Mesenchymal stem cell (in vitro differentiated cells and primary cell): Measurements from ENCODE around the gene PRKAG2.
A peak's percentile ranks its signal among the peaks of the same experiment; 100 is the strongest.

Source experiments
- DNase-seq: peaks from one replicate; pipeline ENCODE4 v3.0.0-alpha.2; 2013
- H2AFZ ChIP-seq: one replicate; pipeline ENCODE4 v1.6.1; 2013; ENCODE audit warnings: low read depth, mild to moderate bottlenecking, control low read depth, inconsistent platforms, low read length, moderate library complexity
- H2AK5ac ChIP-seq: 2 replicates; pipeline ENCODE4 v1.6.1; 2013; ENCODE audit warnings: low read length, moderate library complexity, mild to moderate bottlenecking, inconsistent platforms; ENCODE audit not compliant: severe bottlenecking
- H2BK120ac ChIP-seq: one replicate; pipeline ENCODE4 v1.6.1; 2013; ENCODE audit warnings: low read depth, mild to moderate bottlenecking, inconsistent platforms, low read length, moderate library complexity
- H2BK12ac ChIP-seq, 2 experiments: one replicate each; pipeline ENCODE4 v1.6.1; 2013; ENCODE audit warnings: inconsistent platforms in 2 of 2, low read length in 2 of 2, mild to moderate bottlenecking in 2 of 2, moderate library complexity in 2 of 2, control low read depth in 1 of 2
- H2BK15ac ChIP-seq: one replicate; pipeline ENCODE4 v1.6.1; 2013; ENCODE audit warnings: mild to moderate bottlenecking, low read depth, inconsistent platforms; ENCODE audit not compliant: poor library complexity, severe bottlenecking
- H2BK5ac ChIP-seq: 2 replicates; pipeline ENCODE4 v1.6.1; 2013; ENCODE audit warnings: low read depth, mild to moderate bottlenecking, low read length, control low read depth, inconsistent platforms; ENCODE audit not compliant: poor library complexity, severe bottlenecking
- H3K14ac ChIP-seq, 2 experiments: one replicate each; pipeline ENCODE4 v1.6.1; 2013; ENCODE audit warnings: inconsistent platforms in 2 of 2, low read length in 2 of 2, control low read depth in 1 of 2, mild to moderate bottlenecking in 1 of 2, moderate library complexity in 1 of 2
- H3K18ac ChIP-seq, 2 experiments: one replicate each; pipeline ENCODE4 v1.6.1; 2013; ENCODE audit warnings: inconsistent platforms in 2 of 2, low read length in 2 of 2, control low read depth in 1 of 2, low read depth in 1 of 2, mild to moderate bottlenecking in 1 of 2
- H3K23ac ChIP-seq, 2 experiments: one replicate each; pipeline ENCODE4 v1.6.1; 2013; ENCODE audit warnings: inconsistent platforms in 2 of 2, low read length in 2 of 2, mild to moderate bottlenecking in 2 of 2, moderate library complexity in 2 of 2, control low read depth in 1 of 2
- H3K27ac ChIP-seq: 2 replicates; pipeline ENCODE4 v1.5.1; 2013; ENCODE audit warnings: mild to moderate bottlenecking, moderate library complexity, low read length, control low read depth, inconsistent platforms; ENCODE audit not compliant: poor library complexity, severe bottlenecking
- H3K27me3 ChIP-seq, 2 experiments: 2 replicates each; pipeline versions ENCODE4 v1.6.1 to v1.7.0; 2013; ENCODE audit warnings: low read length in 2 of 2, mild to moderate bottlenecking in 2 of 2, moderate library complexity in 2 of 2, control low read depth in 1 of 2, inconsistent platforms in 1 of 2; ENCODE audit not compliant: control insufficient read depth in 1 of 2, insufficient read depth in 1 of 2
- H3K36me3 ChIP-seq, 2 experiments: 2 replicates each; pipeline versions ENCODE4 v1.6.1 to v1.7.0; 2013; ENCODE audit warnings: low read length in 2 of 2, control low read depth in 1 of 2, inconsistent platforms in 1 of 2, low read depth in 1 of 2, mild to moderate bottlenecking in 1 of 2; ENCODE audit not compliant: insufficient read depth in 2 of 2, control insufficient read depth in 1 of 2
- H3K4ac ChIP-seq, 2 experiments: one replicate each; pipeline ENCODE4 v1.6.1; 2013; ENCODE audit warnings: inconsistent platforms in 2 of 2, low read length in 2 of 2, mild to moderate bottlenecking in 2 of 2, moderate library complexity in 2 of 2, control low read depth in 1 of 2, low read depth in 1 of 2
- H3K4me1 ChIP-seq: 2 replicates; pipeline ENCODE4 v1.6.1; 2013; ENCODE audit warnings: low read depth, low read length, control low read depth; ENCODE audit not compliant: control insufficient read depth, insufficient read depth
- H3K4me2 ChIP-seq: 2 replicates; pipeline ENCODE4 v1.6.1; 2013; ENCODE audit warnings: low read length, mild to moderate bottlenecking, inconsistent platforms; ENCODE audit not compliant: poor library complexity, severe bottlenecking
- H3K4me3 ChIP-seq, 2 experiments: 2 replicates each; pipeline versions ENCODE4 v1.5.1 to v1.7.0; 2013; ENCODE audit warnings: low read length in 2 of 2, mild to moderate bottlenecking in 2 of 2, control low read depth in 1 of 2, low read depth in 1 of 2; ENCODE audit not compliant: insufficient read depth in 1 of 2
- H3K79me1 ChIP-seq: replicated peaks from 2 replicates; pipeline ENCODE4 v1.6.1; 2013; ENCODE audit warnings: mild to moderate bottlenecking, control low read depth, low read length, inconsistent platforms; ENCODE audit not compliant: poor library complexity, severe bottlenecking
- H3K9ac ChIP-seq: 2 replicates; pipeline ENCODE4 v1.7.0; 2013; ENCODE audit warnings: mild to moderate bottlenecking, low read length, moderate library complexity
- H3K9me3 ChIP-seq: 2 replicates; pipeline ENCODE4 v1.7.0; 2013; ENCODE audit warnings: mild to moderate bottlenecking, low read length; ENCODE audit not compliant: control insufficient read depth
- H4K8ac ChIP-seq: one replicate; pipeline ENCODE4 v1.6.1; 2013; ENCODE audit warnings: inconsistent platforms, mild to moderate bottlenecking, low read length, moderate library complexity
- H4K91ac ChIP-seq: one replicate; pipeline ENCODE4 v1.6.1; 2013; ENCODE audit warnings: mild to moderate bottlenecking, low read length, inconsistent platforms
- WGBS: methylation state at CpG from one replicate; pipeline ENCODE4 v1.1.7; 2013; ENCODE audit warnings: mixed read lengths; 5-methylcytosine and 5-hydroxymethylcytosine counted together

The PRKAG2 gene

DNA sequence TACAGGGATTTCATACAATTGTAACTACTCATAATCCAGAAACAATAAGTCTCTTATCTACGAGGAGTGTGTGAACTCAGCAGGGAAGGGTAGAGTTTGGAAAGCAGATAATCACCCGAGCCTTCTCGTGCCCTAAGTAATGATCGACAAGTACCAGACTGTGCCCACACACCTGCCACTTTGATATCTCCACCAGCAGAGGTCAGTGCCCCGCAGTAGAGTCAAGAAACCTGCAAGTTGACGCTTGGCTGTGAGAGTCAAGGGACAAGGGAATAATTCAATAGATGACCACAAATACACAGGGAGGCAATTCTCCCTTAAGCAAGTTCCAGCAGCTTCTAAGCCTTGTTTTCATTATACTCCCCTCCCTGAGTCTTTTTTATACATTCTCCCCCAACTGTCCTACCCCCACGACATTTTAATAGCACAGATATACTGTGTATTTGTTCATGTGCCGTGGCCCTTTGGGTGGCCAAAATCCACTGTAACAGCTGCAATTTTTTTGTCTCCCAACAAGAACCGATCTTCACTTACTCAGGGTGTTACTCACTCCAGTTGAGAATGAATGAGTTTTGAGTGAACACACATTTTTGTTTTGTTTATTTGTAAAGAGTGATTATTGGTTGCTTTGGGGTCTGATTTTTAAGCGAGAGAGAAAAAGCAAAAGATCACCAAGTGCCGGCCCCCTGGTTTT lies 250.3 kb downstream of the PRKAG2 start:
- no peak overlapping the region for H3K27ac ChIP-seq
- H2BK12ac ChIP-seq = no peak overlapping the region
- peak; percentile 41 for DNase-seq
- H3K4me1 ChIP-seq = peaks cover 19% of the 10 kb centered on the region
- H3K23ac ChIP-seq = no peak overlapping the region
- no peak overlapping the region for H4K91ac ChIP-seq
- no peak overlapping the region for H2AK5ac ChIP-seq
- H3K4me2 ChIP-seq = no peak overlapping the region
- no peak overlapping the region for H3K14ac ChIP-seq
- H3K36me3 ChIP-seq = peaks cover 5 to 10% of the 10 kb centered on the region in 2 experiments
- peaks cover 19% of the 10 kb centered on the region for H3K79me1 ChIP-seq
- no peaks in the 10 kb centered on the region for H3K27me3 ChIP-seq
- no peak overlapping the region for H2BK120ac ChIP-seq
- H3K9me3 ChIP-seq = no peaks in the 10 kb centered on the region
- H3K9ac ChIP-seq = no peak overlapping the region
- WGBS = 87% methylated on average over 11 of the region's 11 CpGs
- H3K4ac ChIP-seq = no peak overlapping the region
- no peak overlapping the region for H3K4me3 ChIP-seq
- H3K18ac ChIP-seq = no peak overlapping the region
- H2BK5ac ChIP-seq = no peak overlapping the region
- no peak overlapping the region for H4K8ac ChIP-seq
- H2BK15ac ChIP-seq = no peak overlapping the region
- H2AFZ ChIP-seq = no peak overlapping the region

DNA sequence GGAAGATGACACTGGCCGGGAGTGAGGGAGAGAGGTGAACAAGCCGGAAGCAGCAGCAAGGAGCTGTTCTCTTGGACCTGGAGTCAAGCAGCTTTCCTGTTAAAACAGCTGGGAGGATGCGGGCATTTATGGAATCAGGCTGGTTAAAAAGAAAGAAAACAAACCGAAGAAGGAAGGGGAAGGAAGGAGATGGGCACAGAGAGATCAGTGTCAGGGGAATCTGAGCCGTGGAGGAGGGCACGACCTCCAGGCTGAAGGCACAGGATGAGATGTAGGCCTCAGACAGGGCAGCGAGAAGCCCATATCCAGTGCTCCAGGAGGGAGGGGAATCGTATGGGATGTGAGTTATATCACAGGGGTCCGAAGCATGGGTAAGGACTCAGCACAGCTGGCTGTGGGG lies 251.3 kb downstream of the PRKAG2 start:
- H4K8ac ChIP-seq = no peak overlapping the region
- no peaks in the 10 kb centered on the region for H3K27me3 ChIP-seq
- peaks cover 5 to 10% of the 10 kb centered on the region in 2 experiments for H3K36me3 ChIP-seq
- no peak overlapping the region for H3K4me2 ChIP-seq
- 93% methylated on average over 9 of the region's 9 CpGs for WGBS
- no peak overlapping the region for H3K18ac ChIP-seq
- H3K9ac ChIP-seq = no peak overlapping the region
- no peak overlapping the region for H4K91ac ChIP-seq
- H2BK120ac ChIP-seq = no peak overlapping the region
- H2AFZ ChIP-seq = no peak overlapping the region
- H3K23ac ChIP-seq = no peak overlapping the region
- no peak overlapping the region for H3K27ac ChIP-seq
- H2BK12ac ChIP-seq = no peak overlapping the region
- peaks cover 20% of the 10 kb centered on the region for H3K4me1 ChIP-seq
- no peak overlapping the region for H3K14ac ChIP-seq
- peaks cover 22% of the 10 kb centered on the region for H3K79me1 ChIP-seq
- H3K4me3 ChIP-seq = no peak overlapping the region
- H2BK5ac ChIP-seq = no peak overlapping the region
- DNase-seq = no peak
- no peak overlapping the region for H2AK5ac ChIP-seq
- H3K4ac ChIP-seq = no peak overlapping the region
- H2BK15ac ChIP-seq = no peak overlapping the region
- no peaks in the 10 kb centered on the region for H3K9me3 ChIP-seq

DNA sequence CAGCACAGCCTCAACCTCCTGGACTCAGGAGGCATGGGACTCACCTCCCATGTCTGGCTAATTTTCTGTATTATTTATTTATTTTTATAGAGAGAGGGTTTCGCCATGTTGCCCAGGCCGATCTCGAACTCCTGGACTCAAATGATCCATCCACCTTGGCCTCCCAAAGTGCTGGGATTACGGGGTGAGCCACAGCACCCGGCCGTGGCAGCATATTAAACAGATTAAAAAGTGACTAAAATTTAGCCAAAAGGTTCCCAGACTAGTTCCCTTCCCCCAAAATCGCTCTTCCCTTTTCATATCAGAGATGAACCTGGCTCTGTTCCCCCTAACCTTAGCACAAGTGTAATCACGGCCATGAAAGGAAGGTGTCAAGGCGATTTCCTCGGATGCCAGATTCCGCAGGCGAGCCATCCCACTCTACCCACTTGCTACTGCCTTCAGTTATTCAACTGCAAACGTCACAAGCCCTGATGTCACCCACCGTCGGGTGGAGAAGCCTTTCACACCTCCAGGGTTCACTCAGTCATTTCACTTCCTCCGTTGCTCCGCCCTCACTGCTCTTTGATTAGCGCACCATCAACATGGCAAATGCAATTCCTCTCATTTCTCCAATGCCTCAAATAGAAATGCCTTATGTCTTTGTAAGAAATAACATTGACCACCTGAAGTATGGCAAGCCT lies 252.5 kb downstream of the PRKAG2 start:
- H3K4ac ChIP-seq = no peak overlapping the region
- H2BK12ac ChIP-seq = no peak overlapping the region
- H3K9me3 ChIP-seq = no peaks in the 10 kb centered on the region
- H3K36me3 ChIP-seq = peaks cover 5 to 13% of the 10 kb centered on the region in 2 experiments
- no peak overlapping the region for H4K8ac ChIP-seq
- H2BK15ac ChIP-seq = no peak overlapping the region
- H3K14ac ChIP-seq = no peak overlapping the region
- peaks cover 20% of the 10 kb centered on the region for H3K4me1 ChIP-seq
- H3K4me3 ChIP-seq = no peak overlapping the region
- H3K79me1 ChIP-seq = peaks cover 22% of the 10 kb centered on the region
- peak overlapping the region; percentile 1 for H2AK5ac ChIP-seq
- H4K91ac ChIP-seq = no peak overlapping the region
- H3K23ac ChIP-seq = no peak overlapping the region
- no peak overlapping the region for H2BK120ac ChIP-seq
- H2BK5ac ChIP-seq = no peak overlapping the region
- no peak overlapping the region for H3K9ac ChIP-seq
- H3K27ac ChIP-seq = no peak overlapping the region
- H3K27me3 ChIP-seq = no peaks in the 10 kb centered on the region
- WGBS = 87% methylated on average over 18 of the region's 18 CpGs
- H3K4me2 ChIP-seq = no peak overlapping the region
- no peak overlapping the region for H3K18ac ChIP-seq
- H2AFZ ChIP-seq = no peak overlapping the region
- DNase-seq = no peak

DNA sequence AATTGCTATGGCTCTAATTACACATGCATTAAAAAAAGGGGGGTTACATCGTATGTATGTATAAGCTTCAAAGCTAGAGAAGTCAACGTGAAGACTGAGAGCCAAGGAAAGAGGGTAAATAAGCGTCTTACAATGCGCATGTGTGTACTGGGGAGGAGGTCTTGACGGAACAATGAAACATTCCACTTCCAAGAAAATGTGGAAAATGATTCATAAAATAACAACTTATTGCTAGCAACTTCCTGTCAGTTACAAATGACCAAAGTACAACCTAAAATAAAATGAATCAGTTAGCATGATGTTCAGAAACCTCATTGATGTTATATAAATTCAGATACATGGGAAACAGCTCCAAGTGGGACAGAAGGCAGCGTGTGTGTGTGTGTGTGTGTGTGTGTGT lies 253.1 kb downstream of the PRKAG2 start:
- no peak overlapping the region for H2AFZ ChIP-seq
- H3K9ac ChIP-seq = no peak overlapping the region
- WGBS = 91% methylated on average over 3 of the region's 6 CpGs
- no peak overlapping the region for H2BK5ac ChIP-seq
- H3K4ac ChIP-seq = no peak overlapping the region
- no peak overlapping the region for H2AK5ac ChIP-seq
- no peaks in the 10 kb centered on the region for H3K9me3 ChIP-seq
- H2BK15ac ChIP-seq = no peak overlapping the region
- no peak overlapping the region for H3K14ac ChIP-seq
- H3K27me3 ChIP-seq = no peaks in the 10 kb centered on the region
- H4K91ac ChIP-seq = no peak overlapping the region
- peaks cover 15% of the 10 kb centered on the region for H3K4me1 ChIP-seq
- H3K27ac ChIP-seq = no peak overlapping the region
- no peak overlapping the region for H3K23ac ChIP-seq
- no peak overlapping the region for H3K18ac ChIP-seq
- no peak overlapping the region for H4K8ac ChIP-seq
- H3K36me3 ChIP-seq = peaks cover under 1 to 13% of the 10 kb centered on the region in 2 experiments
- H3K4me2 ChIP-seq = no peak overlapping the region
- H3K79me1 ChIP-seq = peaks cover 22% of the 10 kb centered on the region
- H3K4me3 ChIP-seq = no peak overlapping the region
- no peak overlapping the region for H2BK12ac ChIP-seq
- no peak overlapping the region for H2BK120ac ChIP-seq
- no peak for DNase-seq
